ENCODE measurements around the gene MYO7A. TPM values are rescaled to one million over a fixed set of nuclear protein-coding genes. Genes with fewer than 3 reads are reported as not detected.

The MYO7A gene
- total RNA-seq, 1 experiment from 2014 or later = 2.5 TPM

GRCh38 chr11:77156396-77157195 is 28.6 kb downstream of the MYO7A start:
- no peak overlapping the region for H3K4me3 Mint-ChIP-seq
- ATAC-seq (no peak), DNase-seq (ENCODE audit: low spot score) (no peak)
- no peaks in the 10 kb centered on the region for H3K27me3 Mint-ChIP-seq (ENCODE audit: low read depth)
- H3K9me3 Mint-ChIP-seq = no peaks in the 10 kb centered on the region
- POLR2A ChIA-PET = interaction anchor here (1.1 kb wide), 1 partner anchor 10 kb away, joined by 3 read pairs; no protein-coding TSS in a partner anchor
- H3K27ac Mint-ChIP-seq = no peak overlapping the region
- H3K4me1 Mint-ChIP-seq = no peaks in the 10 kb centered on the region
- TF ChIP-seq NR1H2 (CRISPR knock-in tag; IDR thresholded peaks at IDR 0.05) = no peak
- TF ChIP-seq MXD4 (CRISPR knock-in tag; IDR thresholded peaks at IDR 0.05; ENCODE audit: borderline replicate concordance) = no peak
- no peak for TF ChIP-seq ZNF281 (CRISPR knock-in tag; IDR thresholded peaks at IDR 0.05)
- no peak for TF ChIP-seq FOXJ3 (CRISPR knock-in tag; IDR thresholded peaks at IDR 0.05; ENCODE audit: borderline replicate concordance)
- TF ChIP-seq CDX4 (CRISPR knock-in tag; IDR thresholded peaks at IDR 0.05; ENCODE audit: borderline replicate concordance) = no peak
- no peak for TF ChIP-seq NFE2L1 (CRISPR knock-in tag; IDR thresholded peaks at IDR 0.05)
- TF ChIP-seq ZNF512 (CRISPR knock-in tag; IDR thresholded peaks at IDR 0.05; ENCODE audit: borderline replicate concordance) = no peak
- TF ChIP-seq ATF1 (CRISPR knock-in tag; IDR thresholded peaks at IDR 0.05) = no peak
- H3K36me3 Mint-ChIP-seq = no peaks in the 10 kb centered on the region
- CTCF ChIA-PET = no interaction called here

- TF ChIP-seq RELA (CRISPR knock-in tag; IDR thresholded peaks at IDR 0.05; ENCODE audit: borderline replicate concordance) = no peak
- no peak for TF ChIP-seq ZNF281 (CRISPR knock-in tag; IDR thresholded peaks at IDR 0.05)
- no peak for TF ChIP-seq MLX (CRISPR knock-in tag; IDR thresholded peaks at IDR 0.05)
- no peak for TF ChIP-seq E2F5 (CRISPR knock-in tag; IDR thresholded peaks at IDR 0.05)
- TF ChIP-seq CDX4 (CRISPR knock-in tag; IDR thresholded peaks at IDR 0.05; ENCODE audit: borderline replicate concordance) = no peak
- TF ChIP-seq ATF6 (CRISPR knock-in tag; IDR thresholded peaks at IDR 0.05) = no peak
- TF ChIP-seq ZNF512 (CRISPR knock-in tag; IDR thresholded peaks at IDR 0.05; ENCODE audit: borderline replicate concordance) = no peak
- no peak for TF ChIP-seq ZNF425 (CRISPR knock-in tag; conservative IDR thresholded peaks at IDR 0.05)
These were observed 30.1 kb downstream of the MYO7A start for GRCh38 chr11:77158041-77158695.

More at GRCh38 chr11:77158041-77158695, 30.1 kb downstream of the MYO7A start:
- Mint-ChIP-seq H3K27me3 (ENCODE audit: low read depth) (no peaks in the 10 kb centered on the region), H3K4me3 (no peak overlapping the region), H3K9me3 (no peaks in the 10 kb centered on the region), H3K27ac (no peak overlapping the region), H3K4me1 (no peaks in the 10 kb centered on the region), H3K36me3 (no peaks in the 10 kb centered on the region)
- CTCF ChIA-PET = interaction anchor here (1.8 kb wide), 1 partner anchor 31 kb away, joined by 6 read pairs; the partner anchor contains the start of gene MYO7A
- POLR2A ChIA-PET = no interaction called here
- ATAC-seq (no peak), DNase-seq (ENCODE audit: low spot score) (no peak)
